ENCODE data around the gene HUNK.

DNA sequence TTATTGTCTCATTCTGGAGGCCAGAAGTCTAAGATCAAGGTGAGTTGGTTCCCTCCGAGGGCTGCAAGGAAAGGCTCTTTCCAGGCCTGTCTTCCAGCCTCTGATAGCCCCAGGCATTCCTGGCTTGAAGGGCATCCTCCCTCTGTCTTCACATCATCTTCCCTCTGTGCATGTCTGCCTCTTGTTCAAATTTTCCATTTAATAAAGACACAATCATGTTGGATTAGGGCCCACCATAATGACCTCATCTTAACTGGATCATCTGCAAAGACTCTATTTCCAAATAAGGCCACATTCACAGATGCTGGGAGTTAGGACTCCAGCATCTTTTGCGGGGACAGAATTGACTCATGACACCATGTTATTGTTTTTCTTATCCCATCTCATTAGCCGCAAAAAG, 24.5 kb downstream of the HUNK start:
- TF ChIP-seq GATA2 (IDR thresholded peaks at IDR 0.05; ENCODE audit: low read depth, low read length) = no peak
- TF ChIP-seq GATA3 (IDR thresholded peaks at IDR 0.05; ENCODE audit: low read depth, low read length) = no peak

Data from SH-SY5Y (cell line).